Neural cell (in vitro differentiated cells): ENCODE results near the gene LMCD1. TPM values are rescaled to one million over a fixed set of nuclear protein-coding genes. Genes with fewer than 3 reads are reported as not detected.

Experiments used
- H2AFZ ChIP-seq: fragments of 200-600, 300-800 bp; sonication (generic), shearing (Covaris generic); 2 replicates; pipeline ENCODE4 v1.6.0; 2014; ENCODE audit warnings: low read depth, mild to moderate bottlenecking, antibody characterized with exemption, low read length, moderate library complexity
- H3F3A ChIP-seq: fragments of 200-600 bp; shearing (Covaris generic); 2 replicates; pipeline ENCODE4 v1.6.1; 2016; ENCODE audit warnings: mild to moderate bottlenecking, moderate library complexity, mixed read lengths, antibody characterized with exemption, low read length; ENCODE audit not compliant: insufficient read depth, poor library complexity, severe bottlenecking
- H3K27ac ChIP-seq: fragments of 200-600, 300-800 bp; sonication (generic), shearing (Covaris generic); 2 replicates; pipeline ENCODE4 v1.5.1; 2014; ENCODE audit warnings: mild to moderate bottlenecking, low read length, moderate library complexity
- H3K27me3 ChIP-seq: fragments of 300-800, 200-600 bp; sonication (generic), shearing (Covaris generic); 2 replicates; pipeline ENCODE4 v1.6.0; 2014; ENCODE audit warnings: mild to moderate bottlenecking, low read depth, low read length, moderate library complexity; ENCODE audit not compliant: insufficient read depth
- H3K36me3 ChIP-seq: fragments of 300-800, 200-600 bp; sonication (generic), shearing (Covaris generic); 2 replicates; pipeline ENCODE4 v1.5.1; 2014; ENCODE audit warnings: mild to moderate bottlenecking, antibody characterized with exemption, low read length, moderate library complexity; ENCODE audit not compliant: insufficient read depth
- H3K4me2 ChIP-seq: fragments of 300-800, 200-600 bp; sonication (generic), shearing (Covaris generic); 2 replicates; pipeline ENCODE4 v1.6.0; 2014; ENCODE audit warnings: mild to moderate bottlenecking, low read length
- H3K4me3 ChIP-seq: fragments of 300-800, 200-600 bp; sonication (generic), shearing (Covaris generic); 2 replicates; pipeline ENCODE4 v1.5.1; 2014; ENCODE audit warnings: mild to moderate bottlenecking, low read length, moderate library complexity
- H3K79me2 ChIP-seq: fragments of 200-600 bp; shearing (Covaris generic); replicated peaks from 2 replicates; pipeline ENCODE4 v1.6.0; 2014; ENCODE audit warnings: mild to moderate bottlenecking, low read length, moderate library complexity; ENCODE audit not compliant: insufficient read depth
- H3K9ac ChIP-seq: fragments of 300-800, 200-600 bp; sonication (generic), shearing (Covaris generic); 2 replicates; pipeline ENCODE4 v1.6.1; 2016; ENCODE audit warnings: mild to moderate bottlenecking, low read length, mixed read lengths
- H3K9me2 ChIP-seq: fragments of 200-600 bp; shearing (Covaris generic); 2 replicates; pipeline ENCODE4 v1.6.1; 2016; ENCODE audit warnings: mild to moderate bottlenecking, low read length, mixed read lengths; ENCODE audit not compliant: insufficient read depth
- H3K9me3 ChIP-seq: fragments of 200-600, 300-800 bp; sonication (generic), shearing (Covaris generic); 2 replicates; pipeline ENCODE4 v1.6.1; 2016; ENCODE audit warnings: mild to moderate bottlenecking, mixed run types, low read length, moderate library complexity, mixed read lengths
- H4K20me1 ChIP-seq: fragments of 200-600 bp; shearing (Covaris generic); 2 replicates; pipeline ENCODE4 v1.6.1; 2016; ENCODE audit warnings: mild to moderate bottlenecking, mixed run types; ENCODE audit not compliant: insufficient read depth
- EP300 ChIP-seq: fragments of 450-650 bp; conservative IDR thresholded peaks from 2 replicates; pipeline ENCODE4 v1.6.1; 2014; ENCODE audit warnings: antibody characterized with exemption, mild to moderate bottlenecking, moderate library complexity; ENCODE audit not compliant: poor library complexity, severe bottlenecking
- EZH2 ChIP-seq: fragments of 200-600, 300-800 bp; shearing (Covaris generic), sonication (generic); IDR thresholded peaks from 2 replicates; pipeline ENCODE4 v1.6.1; 2014; ENCODE audit warnings: antibody characterized with exemption, low read length, borderline replicate concordance, mild to moderate bottlenecking; ENCODE audit not compliant: insufficient read depth, poor library complexity, severe bottlenecking
- MXI1 ChIP-seq: fragments of 450-650 bp; conservative IDR thresholded peaks from 2 replicates; pipeline ENCODE4 v1.6.1; 2014; ENCODE audit warnings: antibody characterized with exemption, mild to moderate bottlenecking; ENCODE audit not compliant: poor library complexity, severe bottlenecking
- POLR2AphosphoS5 ChIP-seq: IDR thresholded peaks from 2 replicates; pipeline ENCODE4 v1.6.1; 2012
- RAD21 ChIP-seq: fragments of 450-650 bp; conservative IDR thresholded peaks from 2 replicates; pipeline ENCODE4 v1.6.1; 2014; ENCODE audit warnings: antibody characterized with exemption, mild to moderate bottlenecking, moderate library complexity
- SMC3 ChIP-seq: fragments of 450-650 bp; conservative IDR thresholded peaks from 2 replicates; pipeline ENCODE4 v1.6.1; 2014; ENCODE audit warnings: antibody characterized with exemption, mild to moderate bottlenecking, moderate library complexity; ENCODE audit not compliant: poor library complexity
- TAF1 ChIP-seq: IDR thresholded peaks from 2 replicates; pipeline ENCODE4 v1.6.1; 2012; ENCODE audit warnings: low read depth
- polyA plus RNA-seq: library from polyadenylated mRNA; depleted of rRNA; stranded (reverse); fragments of >200 nt; gene quantifications from 2 replicates; pipeline ENCODE4 v1.2.3, GENCODE V29; 2014
- TF ChIP-seq, protein P1 (sequence below): IDR thresholded peaks from 2 replicates; pipeline ENCODE4 v1.6.1; 2012; ENCODE audit warnings: borderline replicate concordance
- TF ChIP-seq, protein P2 (sequence below): fragments of 450-650 bp; IDR thresholded peaks from 2 replicates; pipeline ENCODE4 v1.5.1; 2014; ENCODE audit warnings: antibody characterized with exemption, mild to moderate bottlenecking, moderate library complexity; ENCODE audit not compliant: poor library complexity, severe bottlenecking

Gene LMCD1
- polyA plus RNA-seq, 1 donor from 2014 or later, result 3.5 TPM

GRCh38 chr3:8460050-8460708, 41.4 kb upstream of the LMCD1 start:
- Histone ChIP-seq H2AFZ (no peak overlapping the region), H3K4me2 (no peak overlapping the region), H3K36me3 (no peaks in the 10 kb centered on the region), H3K9me2 (no peaks in the 10 kb centered on the region), H3K9ac (no peak overlapping the region), H3K9me3 (no peaks in the 10 kb centered on the region), H4K20me1 (no peaks in the 10 kb centered on the region), H3K27ac (no peak overlapping the region), H3K27me3 (no peaks in the 10 kb centered on the region), H3F3A (no peaks in the 10 kb centered on the region), H3K4me3 (no peak overlapping the region), H3K79me2 (no peaks in the 10 kb centered on the region)
- TF ChIP-seq MXI1 (no peak), TAF1 (no peak), RAD21 (no peak), EP300 (no peak), POLR2AphosphoS5 (no peak)

GRCh38 chr3:8460815-8461456, 40.7 kb upstream of the LMCD1 start:
- TF ChIP-seq EP300 (no peak), MXI1 (no peak), EZH2 (no peak), RAD21 (no peak), TAF1 (no peak), SMC3 (no peak), POLR2AphosphoS5 (no peak)
- TF ChIP-seq, protein P1, sequence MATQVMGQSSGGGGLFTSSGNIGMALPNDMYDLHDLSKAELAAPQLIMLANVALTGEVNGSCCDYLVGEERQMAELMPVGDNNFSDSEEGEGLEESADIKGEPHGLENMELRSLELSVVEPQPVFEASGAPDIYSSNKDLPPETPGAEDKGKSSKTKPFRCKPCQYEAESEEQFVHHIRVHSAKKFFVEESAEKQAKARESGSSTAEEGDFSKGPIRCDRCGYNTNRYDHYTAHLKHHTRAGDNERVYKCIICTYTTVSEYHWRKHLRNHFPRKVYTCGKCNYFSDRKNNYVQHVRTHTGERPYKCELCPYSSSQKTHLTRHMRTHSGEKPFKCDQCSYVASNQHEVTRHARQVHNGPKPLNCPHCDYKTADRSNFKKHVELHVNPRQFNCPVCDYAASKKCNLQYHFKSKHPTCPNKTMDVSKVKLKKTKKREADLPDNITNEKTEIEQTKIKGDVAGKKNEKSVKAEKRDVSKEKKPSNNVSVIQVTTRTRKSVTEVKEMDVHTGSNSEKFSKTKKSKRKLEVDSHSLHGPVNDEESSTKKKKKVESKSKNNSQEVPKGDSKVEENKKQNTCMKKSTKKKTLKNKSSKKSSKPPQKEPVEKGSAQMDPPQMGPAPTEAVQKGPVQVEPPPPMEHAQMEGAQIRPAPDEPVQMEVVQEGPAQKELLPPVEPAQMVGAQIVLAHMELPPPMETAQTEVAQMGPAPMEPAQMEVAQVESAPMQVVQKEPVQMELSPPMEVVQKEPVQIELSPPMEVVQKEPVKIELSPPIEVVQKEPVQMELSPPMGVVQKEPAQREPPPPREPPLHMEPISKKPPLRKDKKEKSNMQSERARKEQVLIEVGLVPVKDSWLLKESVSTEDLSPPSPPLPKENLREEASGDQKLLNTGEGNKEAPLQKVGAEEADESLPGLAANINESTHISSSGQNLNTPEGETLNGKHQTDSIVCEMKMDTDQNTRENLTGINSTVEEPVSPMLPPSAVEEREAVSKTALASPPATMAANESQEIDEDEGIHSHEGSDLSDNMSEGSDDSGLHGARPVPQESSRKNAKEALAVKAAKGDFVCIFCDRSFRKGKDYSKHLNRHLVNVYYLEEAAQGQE, result no peak
- TF ChIP-seq, protein P2, sequence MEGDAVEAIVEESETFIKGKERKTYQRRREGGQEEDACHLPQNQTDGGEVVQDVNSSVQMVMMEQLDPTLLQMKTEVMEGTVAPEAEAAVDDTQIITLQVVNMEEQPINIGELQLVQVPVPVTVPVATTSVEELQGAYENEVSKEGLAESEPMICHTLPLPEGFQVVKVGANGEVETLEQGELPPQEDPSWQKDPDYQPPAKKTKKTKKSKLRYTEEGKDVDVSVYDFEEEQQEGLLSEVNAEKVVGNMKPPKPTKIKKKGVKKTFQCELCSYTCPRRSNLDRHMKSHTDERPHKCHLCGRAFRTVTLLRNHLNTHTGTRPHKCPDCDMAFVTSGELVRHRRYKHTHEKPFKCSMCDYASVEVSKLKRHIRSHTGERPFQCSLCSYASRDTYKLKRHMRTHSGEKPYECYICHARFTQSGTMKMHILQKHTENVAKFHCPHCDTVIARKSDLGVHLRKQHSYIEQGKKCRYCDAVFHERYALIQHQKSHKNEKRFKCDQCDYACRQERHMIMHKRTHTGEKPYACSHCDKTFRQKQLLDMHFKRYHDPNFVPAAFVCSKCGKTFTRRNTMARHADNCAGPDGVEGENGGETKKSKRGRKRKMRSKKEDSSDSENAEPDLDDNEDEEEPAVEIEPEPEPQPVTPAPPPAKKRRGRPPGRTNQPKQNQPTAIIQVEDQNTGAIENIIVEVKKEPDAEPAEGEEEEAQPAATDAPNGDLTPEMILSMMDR, result no peak
- H3K9me2 ChIP-seq, result no peaks in the 10 kb centered on the region
- H3K4me3 ChIP-seq, result no peak overlapping the region
- H2AFZ ChIP-seq, result no peak overlapping the region
- H3K9ac ChIP-seq, result no peak overlapping the region
- no peak overlapping the region for H3K27ac ChIP-seq
- H3F3A ChIP-seq, result no peaks in the 10 kb centered on the region
- no peaks in the 10 kb centered on the region for H3K79me2 ChIP-seq
- H3K27me3 ChIP-seq, result no peaks in the 10 kb centered on the region
- no peaks in the 10 kb centered on the region for H3K36me3 ChIP-seq
- H3K4me2 ChIP-seq, result no peak overlapping the region
- no peaks in the 10 kb centered on the region for H3K9me3 ChIP-seq
- no peaks in the 10 kb centered on the region for H4K20me1 ChIP-seq
